HFFc6 (cell line): ENCODE results near the gene SCYL1. TPM values are rescaled to one million over a fixed set of nuclear protein-coding genes. Genes with fewer than 3 reads are reported as not detected.
A peak's percentile ranks its signal among the peaks of the same experiment; 100 is the strongest.

ENCODE experiments used
- DNase-seq: peaks from one replicate; pipeline ENCODE4 v3.0.0-alpha.2; 2018
- H3K27ac Mint-ChIP-seq: 2 replicates; pipeline ENCODE4 v1.8.0; 2020; ENCODE audit warnings: mild to moderate bottlenecking, mixed read lengths
- H3K27me3 Mint-ChIP-seq: 2 replicates; pipeline ENCODE4 v1.8.0; 2021; ENCODE audit warnings: mild to moderate bottlenecking, moderate library complexity, mixed read lengths; ENCODE audit not compliant: insufficient read depth
- H3K36me3 Mint-ChIP-seq: 2 replicates; pipeline ENCODE4 v1.8.0; 2021; ENCODE audit warnings: low read depth, mixed read lengths
- H3K4me1 Mint-ChIP-seq: 2 replicates; pipeline ENCODE4 v1.8.0; 2020; ENCODE audit warnings: low read depth, mixed read lengths
- H3K4me3 Mint-ChIP-seq: 2 replicates; pipeline ENCODE4 v1.8.0; 2020; ENCODE audit warnings: mild to moderate bottlenecking, moderate library complexity, mixed read lengths
- H3K9me3 Mint-ChIP-seq: 2 replicates; pipeline ENCODE4 v1.8.0; 2020; ENCODE audit warnings: mild to moderate bottlenecking, mixed read lengths
- total RNA-seq, 6 experiments: library from RNA; stranded (reverse); fragmentation: NEBNext Ultra II Directional; extraction: Animal tissue kit (Norgen Biotek cat#: 25700); gene quantifications; 2 replicates in 1 of 6; 3 replicates in 5 of 6; pipeline ENCODE4 v1.2.3, GENCODE V29; 2021
- TF ChIP-seq, protein P1 (sequence below): fragments of 200-600 bp; sonication (generic); IDR thresholded peaks from 2 replicates; pipeline ENCODE4 v1.5.0; 2021; ENCODE audit warnings: antibody characterized with exemption, mild to moderate bottlenecking

The SCYL1 gene
- total RNA-seq, 6 experiments from 2014 or later, result 120 to 137 (median 126) TPM

DNA sequence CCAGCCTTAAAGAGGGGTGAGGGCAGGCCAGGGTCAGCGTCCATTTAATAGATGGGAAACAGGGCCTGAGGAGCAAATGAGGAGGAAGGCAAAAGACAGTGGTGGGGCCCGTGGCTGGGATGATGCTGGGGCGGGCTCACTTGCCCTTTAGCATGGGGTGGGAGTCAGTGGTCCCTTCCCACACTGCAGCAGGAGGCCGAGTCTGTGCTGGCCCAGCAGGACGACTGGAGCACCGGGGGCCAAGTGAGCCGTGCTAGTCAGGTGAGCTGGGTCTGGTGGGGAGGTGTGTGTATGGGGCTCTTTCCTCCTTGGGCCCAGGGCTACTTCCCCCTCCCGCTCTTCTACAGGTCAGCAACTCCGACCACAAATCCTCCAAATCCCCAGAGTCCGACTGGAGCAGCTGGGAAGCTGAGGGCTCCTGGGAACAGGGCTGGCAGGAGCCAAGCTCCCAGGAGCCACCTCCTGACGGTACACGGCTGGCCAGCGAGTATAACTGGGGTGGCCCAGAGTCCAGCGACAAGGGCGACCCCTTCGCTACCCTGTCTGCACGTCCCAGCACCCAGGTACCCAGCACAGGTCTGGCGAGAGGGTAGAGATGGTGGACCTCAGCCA, 12.8 kb downstream of the SCYL1 start:
- H3K4me3 Mint-ChIP-seq, result no peak overlapping the region; the same call in 1 of the 2 replicates
- peak overlapping the region; percentile 45 for H3K27ac Mint-ChIP-seq
- no peak for DNase-seq
- TF ChIP-seq, protein P1, sequence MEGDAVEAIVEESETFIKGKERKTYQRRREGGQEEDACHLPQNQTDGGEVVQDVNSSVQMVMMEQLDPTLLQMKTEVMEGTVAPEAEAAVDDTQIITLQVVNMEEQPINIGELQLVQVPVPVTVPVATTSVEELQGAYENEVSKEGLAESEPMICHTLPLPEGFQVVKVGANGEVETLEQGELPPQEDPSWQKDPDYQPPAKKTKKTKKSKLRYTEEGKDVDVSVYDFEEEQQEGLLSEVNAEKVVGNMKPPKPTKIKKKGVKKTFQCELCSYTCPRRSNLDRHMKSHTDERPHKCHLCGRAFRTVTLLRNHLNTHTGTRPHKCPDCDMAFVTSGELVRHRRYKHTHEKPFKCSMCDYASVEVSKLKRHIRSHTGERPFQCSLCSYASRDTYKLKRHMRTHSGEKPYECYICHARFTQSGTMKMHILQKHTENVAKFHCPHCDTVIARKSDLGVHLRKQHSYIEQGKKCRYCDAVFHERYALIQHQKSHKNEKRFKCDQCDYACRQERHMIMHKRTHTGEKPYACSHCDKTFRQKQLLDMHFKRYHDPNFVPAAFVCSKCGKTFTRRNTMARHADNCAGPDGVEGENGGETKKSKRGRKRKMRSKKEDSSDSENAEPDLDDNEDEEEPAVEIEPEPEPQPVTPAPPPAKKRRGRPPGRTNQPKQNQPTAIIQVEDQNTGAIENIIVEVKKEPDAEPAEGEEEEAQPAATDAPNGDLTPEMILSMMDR, result no peak
- H3K9me3 Mint-ChIP-seq, result no peaks in the 10 kb centered on the region
- H3K36me3 Mint-ChIP-seq, result peaks cover 17% of the 10 kb centered on the region; the same call in 1 of the 2 replicates
- peaks cover 13% of the 10 kb centered on the region for H3K4me1 Mint-ChIP-seq
- peaks cover 12% of the 10 kb centered on the region for H3K27me3 Mint-ChIP-seq

DNA sequence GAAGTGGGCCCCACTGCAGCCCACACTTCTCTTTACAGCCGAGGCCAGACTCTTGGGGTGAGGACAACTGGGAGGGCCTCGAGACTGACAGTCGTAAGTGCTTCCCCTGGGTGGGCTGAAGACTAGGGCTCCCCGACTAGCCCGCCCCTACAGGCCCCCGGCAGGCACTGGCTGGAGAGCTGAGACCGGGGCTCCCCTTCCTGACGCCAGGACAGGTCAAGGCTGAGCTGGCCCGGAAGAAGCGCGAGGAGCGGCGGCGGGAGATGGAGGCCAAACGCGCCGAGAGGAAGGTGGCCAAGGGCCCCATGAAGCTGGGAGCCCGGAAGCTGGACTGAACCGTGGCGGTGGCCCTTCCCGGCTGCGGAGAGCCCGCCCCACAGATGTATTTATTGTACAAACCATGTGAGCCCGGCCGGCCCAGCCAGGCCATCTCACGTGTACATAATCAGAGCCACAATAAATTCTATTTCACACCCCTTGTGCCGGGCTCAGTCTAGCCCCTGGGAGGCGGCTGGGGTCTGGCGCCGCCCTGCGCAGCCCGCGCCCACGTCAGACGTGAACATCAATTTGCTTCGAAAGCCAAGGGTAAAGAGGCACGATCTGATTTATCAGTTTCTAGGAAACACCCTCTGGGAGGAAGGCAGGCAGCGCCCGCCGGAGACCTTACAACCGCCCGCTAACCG, 13.5 kb downstream of the SCYL1 start:
- no peak overlapping the region for H3K4me3 Mint-ChIP-seq
- peaks cover 20% of the 10 kb centered on the region; the same call in 1 of the 2 replicates for H3K36me3 Mint-ChIP-seq
- peaks cover 12% of the 10 kb centered on the region for H3K27me3 Mint-ChIP-seq
- no peak overlapping the region for H3K27ac Mint-ChIP-seq
- TF ChIP-seq, protein P1, result no peak
- no peaks in the 10 kb centered on the region for H3K9me3 Mint-ChIP-seq
- no peak for DNase-seq
- peaks cover 13% of the 10 kb centered on the region for H3K4me1 Mint-ChIP-seq

DNA sequence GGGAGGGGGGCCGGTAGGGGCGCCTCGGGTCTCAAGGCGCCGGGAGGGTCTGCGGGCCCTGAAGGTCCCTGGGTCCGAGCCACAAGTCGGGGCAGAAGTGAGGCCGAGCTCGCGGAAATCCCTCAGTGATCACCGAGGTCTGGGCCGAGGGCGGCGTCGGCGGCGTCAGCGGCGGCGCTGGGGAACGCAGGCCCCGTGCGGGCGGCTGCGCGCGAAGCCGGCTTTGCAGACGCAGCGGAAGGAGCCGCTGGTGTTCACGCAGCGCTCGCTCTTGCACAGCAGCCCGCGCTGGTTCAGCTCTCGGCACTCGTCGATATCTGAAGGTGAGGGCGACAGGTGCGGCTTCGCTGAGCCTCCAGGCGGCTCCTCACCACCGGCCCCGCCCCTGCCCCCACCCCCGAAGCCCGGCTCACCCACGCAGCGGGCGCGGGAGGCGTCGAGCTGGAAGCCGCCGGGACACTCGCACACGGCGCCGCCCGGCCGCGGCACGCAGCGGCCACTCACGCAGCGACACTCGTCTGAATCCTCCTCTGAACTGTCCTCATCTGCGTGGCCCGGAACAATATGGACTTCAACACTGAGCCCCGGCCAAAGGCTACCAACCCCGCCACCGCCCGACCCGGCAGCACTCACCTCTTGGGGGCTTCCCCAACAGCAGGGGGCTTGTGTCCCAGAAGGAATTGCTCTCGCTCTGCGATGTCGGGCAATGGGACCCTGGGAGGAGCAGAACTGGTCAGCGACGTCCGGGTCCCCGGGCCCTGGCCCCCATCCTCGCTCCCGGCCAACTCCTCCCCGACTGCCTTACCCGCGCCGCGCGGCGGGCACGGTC, 14.2 kb downstream of the SCYL1 start:
- TF ChIP-seq, protein P1, result no peak
- H3K9me3 Mint-ChIP-seq, result no peaks in the 10 kb centered on the region
- peaks cover 12% of the 10 kb centered on the region for H3K27me3 Mint-ChIP-seq
- H3K27ac Mint-ChIP-seq, result no peak overlapping the region
- H3K36me3 Mint-ChIP-seq, result peaks cover 20% of the 10 kb centered on the region; the same call in 1 of the 2 replicates
- peaks cover 13% of the 10 kb centered on the region for H3K4me1 Mint-ChIP-seq
- DNase-seq, result no peak
- H3K4me3 Mint-ChIP-seq, result no peak overlapping the region; the same call in 1 of the 2 replicates

DNA sequence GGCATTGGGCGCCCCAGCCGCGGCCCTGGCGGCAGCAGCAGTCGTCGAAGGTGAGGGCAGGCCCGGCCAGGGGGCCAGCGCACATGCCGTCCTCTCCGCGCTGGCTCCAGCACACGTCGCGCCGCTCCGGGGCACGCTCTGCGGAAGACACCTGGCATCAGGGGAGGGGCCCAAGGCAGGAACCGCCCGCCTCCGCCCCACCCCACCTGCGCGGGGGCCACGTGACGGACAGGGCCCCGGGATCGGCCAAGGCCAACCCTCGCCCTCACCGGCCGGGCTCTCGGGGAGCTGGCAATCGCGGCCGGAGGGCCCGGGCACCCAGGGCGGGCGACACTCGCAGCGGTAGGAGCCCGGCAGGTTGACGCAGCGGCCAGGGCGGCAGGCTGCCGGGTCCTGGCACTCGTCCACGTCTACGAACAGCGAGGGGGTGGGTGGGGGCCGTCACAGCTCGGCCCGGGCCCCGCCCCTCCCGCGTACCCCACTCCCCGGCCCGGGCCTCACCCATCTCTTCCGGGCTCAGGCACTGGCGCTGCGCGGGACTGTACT, 14.9 kb downstream of the SCYL1 start:
- Mint-ChIP-seq H3K36me3 (peaks cover 13% of the 10 kb centered on the region; the same call in 1 of the 2 replicates), H3K4me3 (peak overlapping the region; percentile 80), H3K4me1 (peaks cover 13% of the 10 kb centered on the region), H3K27ac (peak overlapping the region; percentile 76), H3K9me3 (no peaks in the 10 kb centered on the region), H3K27me3 (peaks cover 10% of the 10 kb centered on the region)
- no peak for DNase-seq
- TF ChIP-seq, protein P1, result peak; percentile 70
